NCI-H2107 treated with DMSO at 0.1 percent for 48 hours (cell line): ENCODE results near the gene IFT52.
"Not testable (repeated sequence)": the region's sequence is repeated elsewhere in the genome, so short reads cannot be mapped to it uniquely, and the experiment has no call there.

Experiments
- DNase-seq: peaks from one replicate; lab custom pipeline; 2025; ENCODE audit not compliant: unreplicated experiment; lab: John Stamatoyannopoulos, UW

The IFT52 gene

GRCh38 chr20:43565758-43566104 lies 25.0 kb upstream of the IFT52 start:
- DNase-seq, result no peak

DNA sequence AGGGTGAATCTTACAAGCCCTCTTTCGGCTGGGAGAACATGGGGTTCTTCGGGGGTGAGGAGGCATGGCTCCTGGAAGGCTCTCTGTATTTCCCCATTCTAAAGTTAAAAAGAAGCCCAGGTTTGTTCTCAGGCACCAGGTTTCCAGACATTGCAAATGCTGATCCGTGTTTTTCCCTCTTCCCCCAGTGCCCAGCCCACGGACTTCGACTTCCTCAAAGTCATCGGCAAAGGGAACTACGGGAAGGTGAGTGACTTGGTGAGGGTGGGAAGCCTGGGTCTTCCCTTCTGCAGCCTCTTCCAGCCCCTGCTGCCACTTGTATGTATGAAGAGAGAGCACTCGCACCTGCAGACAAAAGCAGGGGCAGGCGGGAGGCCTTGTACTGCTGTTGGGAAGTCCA lies 23.3 kb upstream of the IFT52 start:
- DNase-seq, result no peak

- no peak for DNase-seq
Observed at GRCh38 chr20:43568706-43569105, 22.0 kb upstream of the IFT52 start.

DNA sequence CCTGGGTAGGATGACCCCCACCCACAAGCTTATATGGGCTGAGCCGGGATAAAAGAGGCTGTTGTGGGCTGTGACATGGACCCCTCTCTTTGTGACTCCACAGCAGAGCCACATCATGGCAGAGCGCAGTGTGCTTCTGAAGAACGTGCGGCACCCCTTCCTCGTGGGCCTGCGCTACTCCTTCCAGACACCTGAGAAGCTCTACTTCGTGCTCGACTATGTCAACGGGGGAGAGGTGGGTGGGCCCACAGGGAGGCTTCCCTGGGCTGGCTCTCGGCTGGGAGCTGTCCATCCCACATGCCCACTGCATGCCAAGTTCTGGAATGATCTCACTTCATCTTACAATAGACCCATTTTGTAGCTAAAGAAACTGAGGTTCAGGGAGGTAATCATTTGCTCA lies 21.5 kb upstream of the IFT52 start:
- no peak for DNase-seq

GRCh38 chr20:43570496-43570895 lies 20.2 kb upstream of the IFT52 start:
- no peak for DNase-seq

DNA sequence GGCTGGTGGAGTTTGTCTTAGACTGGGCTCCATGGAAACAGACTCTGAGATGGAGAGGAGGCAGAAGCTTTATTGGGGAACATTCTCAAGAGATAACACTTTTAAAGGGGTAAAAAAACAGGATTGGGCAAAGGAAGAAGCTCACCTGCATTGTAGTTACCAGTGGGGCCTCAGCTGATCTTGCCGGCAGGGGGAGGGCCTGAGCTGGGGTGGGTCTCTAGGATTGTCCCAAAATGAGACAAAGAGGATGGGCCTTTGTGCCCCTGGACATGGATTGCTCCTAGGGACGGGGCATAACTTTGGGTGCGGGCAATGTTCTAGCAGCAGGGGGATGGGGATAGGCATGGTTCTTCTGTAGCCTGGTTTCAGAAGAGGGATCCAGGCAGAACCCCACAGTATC lies 19.4 kb upstream of the IFT52 start:
- no peak for DNase-seq

- no peak for DNase-seq
Observed at GRCh38 chr20:43571771-43572170, 19.0 kb upstream of the IFT52 start.

GRCh38 chr20:43572891-43573290 lies 17.8 kb upstream of the IFT52 start:
- DNase-seq, result no peak

DNA sequence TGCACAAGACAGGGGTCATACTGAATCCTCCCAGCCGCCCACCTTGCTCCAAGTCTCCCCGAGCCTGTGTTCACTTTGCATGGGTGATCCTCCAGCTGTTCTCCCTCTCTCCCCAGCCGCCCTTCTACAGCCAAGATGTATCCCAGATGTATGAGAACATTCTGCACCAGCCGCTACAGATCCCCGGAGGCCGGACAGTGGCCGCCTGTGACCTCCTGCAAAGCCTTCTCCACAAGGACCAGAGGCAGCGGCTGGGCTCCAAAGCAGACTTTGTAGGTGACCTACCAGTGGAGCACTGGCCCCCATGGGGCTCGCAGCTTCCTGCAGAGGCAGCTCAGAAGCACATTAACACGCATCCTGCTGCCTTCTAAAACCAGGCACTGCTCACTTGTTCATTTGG lies 14.6 kb upstream of the IFT52 start:
- no peak for DNase-seq

DNA sequence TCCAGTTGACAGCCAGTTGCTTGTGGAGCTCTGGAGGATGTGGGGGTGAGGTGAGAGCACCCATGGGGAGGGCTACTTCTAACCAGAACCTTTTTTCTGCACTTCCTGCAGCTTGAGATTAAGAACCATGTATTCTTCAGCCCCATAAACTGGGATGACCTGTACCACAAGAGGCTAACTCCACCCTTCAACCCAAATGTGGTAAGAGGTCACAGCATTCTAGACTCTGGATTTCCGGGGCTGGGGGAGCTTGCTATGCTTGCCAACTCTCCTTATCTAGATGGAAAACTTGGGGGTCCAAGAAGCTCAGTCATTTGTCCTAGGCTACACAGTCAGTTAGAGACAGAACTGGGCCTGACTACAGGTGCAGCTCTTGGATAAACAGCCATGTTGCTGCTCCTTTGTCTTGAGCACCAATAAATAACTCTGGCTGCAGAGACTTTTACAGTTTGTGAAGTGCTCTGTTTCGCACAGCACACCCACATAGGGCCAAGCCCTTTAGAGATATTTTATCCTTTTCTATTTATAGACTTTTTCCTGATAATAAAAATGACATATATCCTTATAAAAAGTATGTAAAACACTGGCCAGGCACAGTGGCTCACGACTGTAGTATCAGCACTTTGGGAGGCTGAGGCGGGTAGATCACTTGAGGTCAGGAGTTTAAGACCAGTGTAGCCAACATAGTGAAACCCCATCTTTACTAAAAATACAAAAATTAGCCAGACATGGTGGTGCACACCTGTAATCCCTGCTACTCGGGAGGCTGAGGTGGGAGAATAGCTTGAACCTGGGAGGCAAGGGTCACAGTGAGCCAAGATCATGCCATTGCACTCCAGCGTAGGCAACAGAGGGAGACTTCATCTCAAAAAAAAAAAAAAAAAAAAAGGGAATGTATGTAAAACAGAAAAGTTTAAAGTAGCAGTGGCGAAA lies 10.6 kb upstream of the IFT52 start:
- DNase-seq, result no peak

DNA sequence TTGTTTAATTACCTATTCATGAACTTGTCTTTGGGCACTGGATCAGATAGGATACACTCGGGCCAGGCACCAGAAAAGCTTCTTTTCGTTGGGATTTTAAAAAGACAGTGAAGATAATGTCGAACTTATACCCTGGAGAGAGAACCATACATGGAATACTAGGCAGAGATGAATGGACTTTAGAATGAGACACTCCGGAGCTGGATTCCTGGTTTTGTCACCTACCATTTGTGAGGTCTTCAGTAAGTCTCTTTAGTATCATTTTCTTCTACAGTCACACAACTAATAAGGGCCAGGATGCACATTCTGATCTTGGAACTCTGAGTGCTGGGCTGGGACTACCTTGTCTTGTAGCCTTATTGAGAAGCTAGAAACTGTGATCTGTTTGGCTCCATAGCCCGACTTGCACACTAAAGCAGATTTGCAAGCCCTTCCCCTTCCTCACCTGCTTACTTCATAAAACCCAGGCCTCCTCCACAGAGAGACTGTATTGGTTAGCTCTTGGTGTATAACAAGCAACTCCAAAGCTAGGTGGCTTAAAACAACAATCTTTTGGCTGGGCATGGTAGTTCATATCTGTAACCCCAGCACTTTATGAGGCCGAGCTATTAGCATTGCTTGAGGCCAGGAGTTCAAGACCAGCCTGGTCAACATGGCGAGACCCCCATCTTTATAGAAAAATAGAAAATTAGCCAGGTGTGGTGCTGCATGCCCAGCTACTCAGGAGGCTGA lies 7.4 kb upstream of the IFT52 start:
- no peak for DNase-seq

DNA sequence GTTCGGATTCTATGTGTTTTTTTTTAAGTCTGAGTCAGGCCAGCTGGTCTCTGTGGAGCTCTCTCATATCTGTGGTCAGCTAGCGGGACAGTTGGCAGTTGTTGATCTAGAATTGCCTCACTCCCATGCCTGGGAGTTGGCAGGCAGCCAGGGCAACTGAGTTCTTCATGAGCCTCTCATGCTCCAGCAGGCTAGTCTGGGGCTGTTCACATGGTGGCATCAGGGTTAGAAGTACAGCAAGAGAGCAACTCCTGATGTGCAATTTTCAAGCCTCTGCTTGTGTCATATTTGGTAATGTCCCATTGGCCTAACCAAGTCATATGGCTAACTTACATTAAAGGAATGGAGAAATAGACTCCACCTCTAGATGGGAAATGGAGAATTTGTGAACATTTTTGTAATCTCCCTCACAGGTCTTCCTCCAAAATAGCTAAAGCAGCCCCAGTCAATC lies 6.7 kb upstream of the IFT52 start:
- DNase-seq, result peak; percentile 2

DNA sequence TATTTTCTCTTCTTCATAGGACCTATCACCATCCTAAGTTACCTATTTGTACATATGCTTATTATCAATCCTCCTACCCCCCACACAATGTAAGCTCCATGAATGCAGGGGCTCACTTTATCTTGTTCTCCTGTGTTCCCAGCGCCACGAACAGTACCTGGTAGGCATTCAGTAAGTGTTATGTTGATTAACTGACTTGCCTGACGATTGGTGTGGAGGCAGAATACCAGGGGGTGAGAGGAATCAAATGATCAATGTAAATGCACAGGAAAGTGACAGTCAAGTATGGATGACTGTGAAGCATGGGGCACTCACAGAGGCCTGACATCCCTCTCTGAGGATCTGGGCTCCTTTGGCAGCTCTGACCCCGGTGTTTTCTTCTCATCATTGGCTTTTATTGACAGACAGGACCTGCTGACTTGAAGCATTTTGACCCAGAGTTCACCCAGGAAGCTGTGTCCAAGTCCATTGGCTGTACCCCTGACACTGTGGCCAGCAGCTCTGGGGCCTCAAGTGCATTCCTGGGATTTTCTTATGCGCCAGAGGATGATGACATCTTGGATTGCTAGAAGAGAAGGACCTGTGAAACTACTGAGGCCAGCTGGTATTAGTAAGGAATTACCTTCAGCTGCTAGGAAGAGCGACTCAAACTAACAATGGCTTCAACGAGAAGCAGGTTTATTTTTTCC lies 6.1 kb upstream of the IFT52 start:
- no peak for DNase-seq

GRCh38 chr20:43586641-43587040 lies 4.1 kb upstream of the IFT52 start:
- no peak for DNase-seq

- DNase-seq, result not testable (repeated sequence)
Observed at GRCh38 chr20:43588526-43588925, 2.2 kb upstream of the IFT52 start.

- peak; percentile 11 for DNase-seq
Observed at GRCh38 chr20:43590036-43590391, 723 bp upstream of the IFT52 start.

- not testable (repeated sequence) for DNase-seq
Observed at GRCh38 chr20:43601960-43602359, 11.2 kb downstream of the IFT52 start.

DNA sequence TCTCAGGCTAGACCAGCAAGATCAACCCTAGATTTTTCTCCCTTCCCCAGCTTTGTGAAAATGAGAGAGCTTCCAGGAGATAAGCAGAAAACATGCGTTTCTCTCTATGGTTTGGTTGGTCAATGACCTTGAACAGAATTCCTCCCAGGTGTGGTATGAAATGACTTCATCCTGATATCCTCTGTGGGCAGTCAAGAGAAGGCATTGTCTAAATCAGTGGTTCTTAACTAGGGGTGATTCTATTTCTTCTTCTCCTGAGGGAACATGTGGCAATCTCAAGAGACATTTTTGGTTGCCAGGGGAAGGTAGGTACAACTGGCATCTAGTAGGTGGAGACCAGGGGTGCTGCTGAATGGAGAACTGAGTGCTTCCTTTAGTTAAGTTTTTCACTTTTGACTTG lies 12.4 kb downstream of the IFT52 start:
- no peak for DNase-seq

DNA sequence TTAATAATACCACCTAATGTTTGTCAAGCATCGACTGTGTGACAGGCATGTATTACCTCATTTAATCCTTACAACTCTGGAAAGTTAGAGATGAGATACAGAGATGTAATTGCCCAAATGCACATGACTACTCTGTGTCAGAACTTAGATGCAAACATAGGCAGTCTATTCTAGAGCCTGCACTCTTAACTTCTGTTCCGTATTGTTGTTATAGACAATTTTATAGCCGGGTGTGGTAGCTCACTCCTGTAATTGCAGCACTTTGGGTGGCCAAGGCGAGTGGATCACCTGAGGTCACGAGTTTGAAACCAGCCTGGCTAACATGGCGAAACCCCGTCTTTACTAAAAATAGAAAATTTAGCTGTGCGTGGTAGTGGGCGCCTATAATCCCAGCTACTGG lies 15.0 kb downstream of the IFT52 start:
- no peak for DNase-seq

DNA sequence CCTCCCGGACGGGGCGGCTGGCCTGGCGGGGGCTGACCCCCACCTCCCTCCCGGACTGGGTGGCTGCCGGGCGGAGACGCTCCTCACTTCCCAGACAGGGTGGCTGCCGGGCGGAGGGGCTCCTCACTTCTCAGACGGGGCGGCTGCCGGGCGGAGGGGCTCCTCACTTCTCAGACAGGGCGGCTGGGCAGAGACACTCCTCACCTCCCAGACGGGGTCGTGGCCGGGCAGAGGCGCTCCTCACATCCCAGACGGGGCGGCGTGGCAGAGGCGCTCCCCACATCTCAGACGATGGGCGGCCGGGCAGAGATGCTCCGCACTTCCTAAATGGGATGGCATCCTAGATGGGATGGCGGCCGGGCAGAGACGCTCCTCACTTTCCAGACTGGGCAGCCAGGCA lies 16.5 kb downstream of the IFT52 start:
- DNase-seq, result not testable (repeated sequence)

GRCh38 chr20:43631598-43631997 lies 40.9 kb downstream of the IFT52 start:
- DNase-seq, result no peak

DNA sequence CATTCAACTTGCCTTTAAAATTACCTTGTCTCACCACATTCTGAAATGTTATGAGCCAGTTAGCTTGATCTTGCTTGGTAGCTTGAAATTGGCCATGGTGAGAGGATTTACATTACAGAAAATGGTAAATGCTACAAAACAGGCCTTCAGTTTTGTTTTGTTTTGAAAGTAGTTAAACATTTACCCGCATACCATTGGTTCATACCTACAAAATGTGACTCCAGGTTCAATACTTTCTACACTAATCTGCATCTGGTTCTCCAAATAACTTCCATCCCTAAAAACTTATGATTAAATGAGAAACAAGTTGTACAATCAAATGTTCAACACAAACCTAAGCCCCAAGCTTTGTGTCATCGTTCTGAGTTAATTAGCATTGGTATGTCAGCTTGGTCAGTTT lies 45.7 kb downstream of the IFT52 start:
- no peak for DNase-seq
